HG02981 (cell line): ENCODE results near the gene SOX6.
"Not testable (repeated sequence)": the region's sequence is repeated elsewhere in the genome, so short reads cannot be mapped to it uniquely, and the experiment has no call there.

Experiments
- ATAC-seq: cut with Tn5 transposase; IDR thresholded peaks from one replicate; pipeline ENCODE4 v1.9.1; 2021; ENCODE audit warnings: mild to moderate bottlenecking, moderate library complexity; ENCODE audit not compliant: unreplicated experiment

Gene SOX6

DNA sequence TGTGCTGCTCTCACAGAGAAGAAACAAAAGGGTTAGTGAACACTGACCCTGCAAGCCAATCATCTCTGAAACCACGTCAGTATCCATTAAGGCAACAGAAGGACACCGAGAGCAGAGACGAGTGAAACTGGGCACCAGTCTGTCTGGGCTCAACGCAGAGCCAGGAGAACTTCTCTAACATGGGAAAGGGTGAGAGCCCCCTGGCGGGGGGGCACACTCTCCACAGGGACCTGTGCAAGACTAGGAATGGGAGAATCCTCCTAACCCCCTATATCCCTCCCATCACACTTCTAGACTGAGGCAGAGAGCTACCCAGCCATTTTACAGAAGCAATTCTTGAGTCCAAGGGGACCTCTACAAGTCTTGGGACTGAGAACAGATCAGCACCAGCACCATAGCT, 285.8 kb downstream of the SOX6 start:
- no peak for ATAC-seq

DNA sequence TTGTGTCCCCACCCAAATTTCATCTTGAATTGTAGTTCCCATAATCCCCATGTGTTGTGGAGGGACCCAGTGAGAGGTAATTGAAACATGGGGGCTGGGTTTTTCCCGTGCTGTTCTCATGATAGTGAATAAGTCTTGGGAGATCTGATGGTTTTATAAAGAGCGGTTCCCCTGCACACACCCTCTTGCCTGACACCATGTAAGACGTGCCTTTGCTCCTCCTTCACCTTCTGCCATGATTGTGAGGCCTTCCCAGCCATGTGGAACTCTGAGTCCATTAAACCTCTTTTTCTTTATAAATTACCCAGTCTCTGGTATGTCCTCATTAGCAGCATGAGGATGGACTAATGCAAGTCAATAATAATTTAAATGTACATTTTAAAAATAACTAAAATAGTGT, 289.1 kb downstream of the SOX6 start:
- ATAC-seq, result not testable (repeated sequence)

DNA sequence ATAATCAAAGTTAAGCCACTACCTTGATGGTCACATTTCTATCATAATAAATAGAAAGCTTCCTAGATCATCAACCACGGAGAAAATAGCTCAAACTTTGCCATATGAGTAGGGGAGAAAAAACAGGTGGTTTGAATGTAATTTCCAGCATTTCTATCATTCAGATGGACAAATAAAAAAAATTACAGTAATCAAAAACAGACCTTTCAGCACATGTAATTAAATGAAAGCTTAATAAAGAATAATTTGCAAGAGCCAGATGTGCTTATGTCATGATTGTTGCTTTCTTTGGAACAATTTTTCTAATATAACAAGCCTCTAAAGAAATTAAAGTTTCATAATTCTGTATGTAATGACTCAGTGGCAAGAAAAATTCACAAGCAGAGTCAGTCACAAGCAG, 297.0 kb downstream of the SOX6 start:
- no peak for ATAC-seq

DNA sequence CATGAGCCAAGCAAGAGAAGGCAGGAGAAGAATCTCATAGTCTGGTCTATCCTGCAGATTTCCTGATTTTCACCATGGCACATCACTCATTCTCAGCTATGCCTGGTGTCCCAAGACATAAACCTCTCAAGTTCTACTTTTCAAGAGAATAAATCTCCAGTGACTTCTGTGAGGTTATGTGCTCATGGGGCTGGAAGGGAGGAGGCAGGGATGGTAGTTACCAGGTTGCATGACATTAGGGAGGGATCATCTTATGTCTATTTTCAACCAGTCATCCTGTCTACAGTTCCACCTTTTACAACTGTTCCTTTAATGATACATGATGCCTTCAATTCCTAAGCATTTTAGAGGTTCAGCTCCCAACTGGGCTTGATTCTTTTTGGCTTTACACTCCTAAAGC, 297.7 kb downstream of the SOX6 start:
- no peak for ATAC-seq

DNA sequence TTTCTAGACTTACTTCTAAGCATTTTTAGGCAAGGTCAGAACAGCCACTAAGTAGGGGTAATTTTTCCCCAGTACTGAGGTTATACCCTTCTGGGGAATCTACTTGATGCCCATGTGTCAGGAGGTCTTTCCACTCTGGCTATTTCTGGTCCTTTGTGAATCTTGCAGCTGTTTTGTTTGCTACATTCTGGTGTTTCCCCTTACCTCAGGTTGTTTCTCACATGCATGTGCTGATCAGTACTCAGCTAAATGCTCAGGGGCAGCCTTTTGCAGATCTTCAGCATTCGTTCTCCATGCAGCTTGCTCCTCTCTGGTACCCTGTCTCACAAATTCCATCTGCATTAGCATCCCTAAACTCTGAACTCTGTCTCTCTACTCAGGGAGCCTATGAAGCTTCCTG, 303.6 kb downstream of the SOX6 start:
- no peak for ATAC-seq

DNA sequence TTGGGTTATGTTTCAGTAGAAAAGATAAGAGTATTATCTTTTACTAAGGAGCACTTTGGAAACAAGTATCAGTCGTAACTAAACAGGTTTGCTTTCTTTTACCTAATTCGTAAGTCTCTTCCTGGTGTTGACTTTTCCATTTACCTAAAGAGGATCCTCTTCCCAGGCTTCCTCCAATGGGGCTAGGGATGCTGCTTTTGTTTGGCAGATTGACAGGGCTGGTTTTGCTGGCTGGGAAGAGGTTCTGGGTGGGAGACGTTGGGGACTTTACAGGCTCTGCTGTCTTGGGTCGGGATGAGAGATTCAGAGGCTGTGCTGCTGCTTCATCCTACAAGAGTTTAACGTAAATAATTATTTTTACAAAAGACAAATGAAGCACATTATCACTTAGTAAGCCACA, 306.7 kb downstream of the SOX6 start:
- no peak for ATAC-seq

DNA sequence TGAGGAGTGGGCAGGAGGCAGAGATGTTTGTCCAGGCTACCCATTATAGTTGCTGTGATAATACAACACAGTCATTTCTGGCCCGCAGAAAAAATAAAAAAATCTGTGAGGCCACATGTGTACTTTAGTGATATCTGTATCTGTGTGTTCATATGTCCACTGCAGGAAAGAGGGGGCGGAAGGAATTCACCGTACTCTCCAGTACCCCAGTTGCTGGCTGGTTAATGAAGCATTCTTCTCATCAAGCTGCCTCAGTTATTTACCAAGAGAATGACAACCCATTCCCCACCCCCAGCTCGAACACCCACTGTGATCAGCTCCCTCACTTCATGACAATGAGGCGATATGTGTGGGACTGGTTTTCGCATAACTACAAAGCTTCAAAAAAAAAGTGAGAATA, 309.3 kb downstream of the SOX6 start:
- no peak for ATAC-seq

DNA sequence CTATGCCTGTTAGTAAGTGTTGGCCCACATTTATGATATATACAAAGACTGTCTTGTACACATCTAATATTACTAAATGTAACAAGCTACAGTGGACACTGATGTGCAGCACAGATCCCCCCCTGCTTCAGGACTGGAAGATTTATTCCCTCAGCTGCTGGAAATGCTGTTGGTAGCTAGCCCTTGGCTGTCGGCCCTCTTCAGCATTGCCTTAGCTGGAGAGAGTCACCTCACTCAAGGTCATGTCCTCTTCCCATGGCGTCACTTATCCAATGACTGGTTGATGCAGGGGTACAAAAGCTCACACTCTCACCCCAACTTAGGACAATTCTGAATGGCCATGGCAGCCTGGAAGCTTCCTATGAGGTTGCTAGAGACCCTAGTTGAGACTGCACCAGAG, 312.7 kb downstream of the SOX6 start:
- no peak for ATAC-seq

DNA sequence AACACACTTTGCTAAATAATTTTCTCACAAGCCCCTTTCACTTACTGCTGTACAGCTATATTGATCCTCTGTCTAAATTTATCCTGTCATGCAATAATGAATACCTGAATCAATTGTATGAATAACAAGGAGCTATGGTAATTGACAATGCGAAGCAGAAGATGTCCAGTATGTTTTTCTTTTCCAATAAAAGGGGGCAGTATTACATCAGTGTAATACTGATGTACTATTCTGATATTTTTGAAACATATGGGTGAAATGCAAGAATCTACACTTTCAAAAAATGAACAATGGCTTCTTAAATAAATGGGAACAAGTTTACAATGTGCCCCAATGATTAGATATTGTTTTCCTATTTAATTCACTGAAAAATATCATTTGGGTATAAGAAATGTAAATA, 315.1 kb downstream of the SOX6 start:
- no peak for ATAC-seq

DNA sequence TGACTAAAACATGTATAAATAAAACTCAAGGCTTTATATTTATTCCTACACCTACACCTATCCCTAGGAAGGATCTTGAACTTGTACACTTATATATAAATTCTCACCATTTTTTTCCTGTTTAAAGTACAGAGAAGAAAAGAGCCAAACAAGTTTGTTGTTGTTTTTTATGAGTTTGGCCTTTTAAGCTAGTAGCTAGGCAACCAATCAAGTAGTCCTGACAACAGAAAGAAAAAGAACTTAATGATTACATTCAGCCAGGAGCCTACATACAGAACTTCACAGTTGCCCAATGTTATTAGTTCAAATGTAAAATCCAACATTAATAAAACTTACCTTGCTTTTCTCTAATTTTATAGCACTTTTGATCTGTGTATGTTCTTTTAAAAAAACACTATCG, 316.2 kb downstream of the SOX6 start:
- ATAC-seq, result no peak

DNA sequence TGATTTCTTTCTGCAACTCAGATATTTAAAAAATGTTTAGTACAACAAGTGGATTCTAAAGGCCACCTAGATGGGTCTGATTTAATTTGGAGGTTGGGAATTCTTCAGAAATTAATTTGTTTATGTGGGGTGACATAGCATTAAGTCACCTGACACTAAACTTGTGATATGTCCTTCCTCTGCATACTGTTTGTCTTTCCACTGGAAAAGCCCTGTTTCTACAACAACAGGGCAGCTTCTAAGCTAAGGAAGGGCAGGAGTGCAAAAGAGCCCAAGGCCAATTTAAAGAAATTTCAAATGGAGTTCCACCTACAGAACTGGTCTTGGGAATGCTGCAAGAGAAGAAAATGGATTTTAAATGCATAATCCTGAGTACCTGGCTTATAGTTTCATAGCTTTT, 319.2 kb downstream of the SOX6 start:
- no peak for ATAC-seq

DNA sequence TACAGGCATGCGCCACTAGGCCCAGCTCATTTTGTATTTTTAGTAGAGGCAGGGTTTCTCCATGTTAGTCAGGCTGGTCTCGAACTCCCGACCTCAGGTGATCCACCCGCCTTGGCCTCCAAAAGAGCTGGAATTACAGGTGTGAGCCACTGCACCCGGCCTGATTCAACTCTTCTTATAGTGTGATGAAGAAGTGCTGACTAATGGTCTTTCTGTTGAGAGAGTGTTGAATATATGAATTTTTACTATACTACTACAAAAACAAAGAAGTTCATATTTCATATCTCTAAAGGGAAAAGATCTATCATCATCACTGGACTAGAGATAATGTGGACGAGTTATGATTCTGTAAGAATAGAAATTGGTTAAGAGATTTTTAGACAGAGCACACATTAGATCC, 320.1 kb downstream of the SOX6 start:
- no peak for ATAC-seq

DNA sequence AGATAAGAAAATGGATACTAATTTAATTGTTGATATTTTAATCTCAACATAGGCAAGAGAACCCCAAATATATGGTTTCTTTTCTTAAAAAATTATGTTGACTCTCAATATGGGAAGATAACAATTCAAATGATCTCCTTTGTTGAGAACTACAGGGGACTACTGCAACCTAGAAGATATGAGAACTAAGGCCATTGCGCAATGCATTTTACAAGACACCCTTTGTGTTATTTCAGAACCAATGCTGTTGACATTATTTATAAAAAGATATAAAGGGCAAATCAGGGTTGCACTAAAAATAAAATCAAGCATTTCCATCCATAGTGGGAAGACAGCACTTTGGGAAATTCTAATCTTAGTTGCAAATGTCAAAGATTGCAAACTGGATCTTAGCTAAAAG, 322.3 kb downstream of the SOX6 start:
- ATAC-seq, result no peak

DNA sequence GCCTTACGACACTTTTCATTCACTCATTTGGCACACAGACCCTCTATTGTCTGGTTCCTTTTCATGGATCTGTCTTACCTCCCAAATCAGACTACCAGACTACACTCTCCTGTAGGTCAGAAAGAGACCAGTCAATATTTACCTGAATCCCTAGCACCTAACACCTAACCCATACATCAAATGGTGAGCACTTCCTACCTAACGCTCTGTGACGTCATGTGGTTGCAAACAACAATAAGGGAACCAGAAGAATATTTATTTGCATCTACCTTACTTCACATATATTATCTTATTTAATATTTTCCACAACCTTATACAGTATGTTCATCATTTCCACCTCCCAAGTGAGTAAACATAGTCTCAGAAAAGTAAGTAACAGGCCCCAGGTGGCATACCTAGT, 323.4 kb downstream of the SOX6 start:
- no peak for ATAC-seq

DNA sequence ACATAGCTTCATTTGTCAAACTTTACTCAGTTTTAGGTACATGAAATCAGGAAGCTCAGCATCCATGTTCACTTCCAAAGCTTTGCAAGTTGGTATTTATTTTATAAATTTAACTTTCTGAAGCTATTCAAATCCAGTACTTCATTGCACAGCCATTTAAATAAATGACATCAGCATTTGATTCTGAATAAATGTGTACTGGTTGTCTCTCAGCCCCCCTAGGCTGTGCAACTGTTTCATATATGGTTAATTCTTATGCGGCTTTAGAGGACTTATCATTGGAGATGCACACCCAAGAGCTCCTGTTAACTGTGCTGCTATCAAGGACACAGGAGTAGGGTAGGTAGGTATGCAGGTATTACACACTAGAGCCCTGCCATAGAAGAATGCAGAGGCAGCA, 325.1 kb downstream of the SOX6 start:
- no peak for ATAC-seq

DNA sequence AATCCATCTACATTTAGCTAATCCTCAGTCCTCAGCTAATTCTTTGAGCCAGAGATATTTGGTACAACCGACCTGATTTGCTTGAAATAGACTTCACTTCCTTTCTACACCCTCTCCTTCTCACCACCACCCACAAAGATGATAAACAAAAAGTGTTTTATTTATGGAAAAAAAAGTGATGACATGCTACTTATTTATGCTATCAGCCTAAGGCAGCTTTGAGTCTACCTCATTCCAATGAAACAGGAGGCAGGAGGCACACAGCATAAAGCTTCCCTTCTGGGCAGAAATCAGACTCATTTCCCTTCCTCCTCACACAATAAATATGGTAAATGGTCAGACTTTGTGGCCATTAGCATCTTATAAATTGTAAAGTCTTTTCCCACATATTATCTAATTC, 325.7 kb downstream of the SOX6 start:
- no peak for ATAC-seq

DNA sequence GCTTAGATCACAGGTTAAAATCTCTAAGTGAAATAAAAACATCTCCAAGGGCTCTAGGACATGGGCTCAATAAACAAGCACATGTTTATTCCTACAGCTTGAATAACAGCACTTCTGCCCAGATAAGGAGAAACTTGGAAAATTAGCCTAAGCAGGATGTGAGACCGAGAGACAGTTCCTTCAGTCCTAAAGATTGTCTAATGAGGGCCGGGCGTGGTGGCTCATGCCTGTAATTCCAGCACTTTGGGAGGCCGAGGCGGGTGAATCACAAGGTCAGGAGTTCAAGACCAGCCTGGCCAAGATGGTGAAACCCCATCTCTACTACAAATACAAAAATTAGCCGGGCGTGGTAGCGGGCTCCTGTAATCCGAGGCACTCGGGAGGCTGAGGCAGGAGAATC, 327.2 kb downstream of the SOX6 start:
- ATAC-seq, result not testable (repeated sequence)

DNA sequence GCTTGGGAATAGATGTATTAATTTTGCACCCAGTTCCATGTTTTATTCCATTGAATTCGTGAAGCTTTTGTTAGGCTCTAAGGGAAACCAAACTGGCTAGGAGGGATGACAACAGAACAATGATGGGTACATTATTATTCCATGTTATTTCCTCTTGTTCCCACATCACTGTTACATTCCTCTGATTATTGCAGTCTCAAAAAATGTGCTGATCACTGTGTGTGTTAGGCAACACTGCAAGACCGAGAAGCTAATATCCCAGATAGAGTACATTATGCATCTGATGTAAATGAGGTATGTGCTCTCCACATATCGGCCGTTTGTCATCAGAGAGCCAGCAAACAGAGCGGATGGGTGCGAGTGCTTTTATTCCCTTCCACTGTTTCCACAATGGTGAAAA, 327.9 kb downstream of the SOX6 start:
- ATAC-seq, result no peak

DNA sequence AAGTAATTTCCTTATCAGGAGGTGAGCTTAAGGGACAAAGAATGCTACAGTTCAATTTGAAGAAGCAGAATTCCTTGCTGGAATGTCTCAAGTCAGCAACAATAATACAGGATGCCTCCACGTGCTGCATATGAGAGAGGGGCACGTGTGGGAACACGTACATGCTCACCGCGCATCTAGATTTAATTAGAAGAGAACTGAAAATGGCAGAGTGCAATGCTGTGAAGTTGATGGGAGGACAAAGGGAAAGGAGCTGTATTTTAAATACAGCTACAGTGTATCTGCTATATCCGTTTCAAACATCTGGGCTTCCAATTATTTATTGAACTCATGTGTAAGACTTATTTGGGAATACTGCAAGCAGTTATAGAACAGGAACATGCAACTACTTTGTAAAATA, 328.7 kb downstream of the SOX6 start:
- ATAC-seq, result no peak

DNA sequence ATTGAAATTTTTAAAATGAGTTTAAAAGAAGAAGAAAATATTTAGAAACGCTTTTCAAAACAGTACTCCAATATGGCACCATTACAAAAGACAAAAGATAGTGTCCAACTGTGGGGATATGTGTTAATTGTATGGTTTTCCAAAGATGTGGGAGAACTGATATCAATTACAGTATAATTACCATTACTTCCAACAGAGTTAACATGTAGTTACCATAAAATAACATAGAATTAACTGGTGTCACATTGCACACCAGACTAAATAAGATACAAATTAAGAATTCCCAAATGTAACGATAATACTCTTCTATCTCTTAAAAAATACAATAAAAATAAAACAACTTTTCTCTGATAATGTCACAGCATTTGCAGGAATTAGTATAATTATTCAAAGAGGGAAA, 329.5 kb downstream of the SOX6 start:
- no peak for ATAC-seq

DNA sequence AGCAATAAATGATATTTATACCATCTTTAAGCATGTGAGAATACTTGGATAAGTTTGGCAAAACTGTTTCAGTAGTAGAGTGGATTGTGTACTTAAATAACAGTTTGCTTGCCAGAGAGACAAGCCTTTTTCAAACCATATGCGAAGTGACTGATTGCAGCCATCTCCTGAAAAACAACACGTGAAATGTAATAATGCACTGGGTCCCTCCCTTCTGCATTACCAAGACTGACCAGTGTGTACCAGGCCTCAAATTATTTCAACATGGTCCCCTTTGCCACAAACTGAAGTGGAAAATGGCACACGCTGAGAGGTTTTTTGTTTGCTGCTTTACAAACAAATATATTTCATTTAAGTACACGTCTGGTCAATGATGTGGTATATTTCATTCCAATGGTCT, 337.4 kb downstream of the SOX6 start:
- ATAC-seq, result no peak

DNA sequence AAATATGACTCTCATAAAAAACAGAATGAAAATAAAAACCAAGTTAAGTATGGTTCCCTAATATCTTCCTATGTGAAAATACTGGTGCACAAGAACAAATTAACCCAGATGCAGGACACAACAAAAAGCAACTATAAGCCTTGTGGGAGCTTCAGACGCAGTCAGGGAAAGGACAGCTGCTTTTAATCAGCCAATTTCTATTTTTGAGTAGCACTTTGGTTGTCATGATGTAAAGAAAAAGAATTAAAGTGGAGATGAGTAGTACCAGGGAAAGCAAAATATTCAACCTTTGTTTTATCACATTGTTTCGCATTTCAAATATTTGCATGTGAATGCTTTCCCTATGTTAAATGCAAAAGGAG, 339.9 kb downstream of the SOX6 start:
- no peak for ATAC-seq

DNA sequence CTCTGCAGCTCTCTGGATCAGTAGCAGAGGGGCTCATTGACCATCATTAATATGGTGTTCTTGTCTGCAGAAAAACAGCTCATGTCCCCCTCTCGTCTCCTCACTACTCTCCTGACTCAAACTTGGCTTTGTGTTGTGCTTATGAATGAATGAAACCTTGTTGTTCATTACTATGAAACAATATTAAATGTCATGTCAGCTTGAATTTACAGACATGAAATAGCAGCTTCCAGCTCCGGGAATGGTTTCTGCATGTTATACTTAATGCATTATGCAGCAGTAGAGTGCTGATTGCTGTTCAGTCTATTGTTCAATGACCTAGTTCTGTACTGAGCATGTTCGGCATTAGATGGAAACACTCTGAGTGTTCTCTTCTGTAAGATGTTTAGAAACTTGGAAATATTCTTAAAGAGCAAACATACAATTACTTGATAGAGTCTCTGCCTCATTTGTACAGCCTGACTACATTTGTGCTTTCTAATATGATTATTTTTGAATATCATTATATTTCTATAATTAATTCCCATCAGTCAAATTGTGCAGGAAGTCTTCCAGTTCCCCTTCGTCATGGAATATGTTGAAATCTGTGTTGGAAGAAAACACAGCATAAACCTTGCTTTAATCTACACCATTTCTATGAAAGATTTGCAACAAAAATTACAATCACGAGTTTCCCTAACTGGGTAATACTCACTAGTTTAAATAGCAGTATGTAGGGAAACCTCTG, 340.4 kb downstream of the SOX6 start:
- no peak for ATAC-seq
